ENCODE data around the gene FKBP6.

- no peak for TF ChIP-seq CTCF (conservative IDR thresholded peaks at IDR 0.05; ENCODE audit: low read depth, low read length)
- no peak for TF ChIP-seq EZH2 (IDR thresholded peaks at IDR 0.05; ENCODE audit: borderline replicate concordance, low read depth, low read length, poor library complexity, severe bottlenecking)
These were observed 11.4 kb upstream of the FKBP6 start for GRCh38 chr7:73316521-73316920.

Measured in A673 (cell line).